Duodenal mucosa (tissue), 2 donors: ENCODE measurements around the gene TSPAN14.
"Not testable (repeated sequence)": the region's sequence is repeated elsewhere in the genome, so short reads cannot be mapped to it uniquely, and the experiment has no call there.

Experiments used
- H3K27ac ChIP-seq: one replicate; pipeline ENCODE4 v1.7.0; 2013; ENCODE audit warnings: low read depth, low read length
- H3K27me3 ChIP-seq, 2 donors: one replicate each; pipeline ENCODE4 v1.7.0; 2013; ENCODE audit warnings: low read length in 2 of 2, control low read depth in 1 of 2; ENCODE audit not compliant: insufficient read depth in 2 of 2, control insufficient read depth in 1 of 2
- H3K36me3 ChIP-seq, 2 donors: one replicate each; pipeline ENCODE4 v1.7.0; 2013; ENCODE audit warnings: low read length in 2 of 2, control low read depth in 1 of 2; ENCODE audit not compliant: insufficient read depth in 2 of 2, control insufficient read depth in 1 of 2
- H3K4me1 ChIP-seq, 2 donors: one replicate each; pipeline ENCODE4 v1.7.0; 2013; ENCODE audit warnings: low read length in 2 of 2, control low read depth in 1 of 2; ENCODE audit not compliant: insufficient read depth in 2 of 2, control insufficient read depth in 1 of 2
- H3K4me3 ChIP-seq, 2 donors: one replicate each; pipeline ENCODE4 v1.7.0; 2013; ENCODE audit warnings: low read length in 2 of 2, low read depth in 1 of 2
- H3K9ac ChIP-seq, 2 donors: one replicate each; pipeline ENCODE4 v1.7.0; 2013; ENCODE audit warnings: low read length in 2 of 2, low read depth in 1 of 2
- H3K9me3 ChIP-seq, 2 donors: one replicate each; pipeline ENCODE4 v1.7.0; 2013; ENCODE audit warnings: low read length in 2 of 2, control low read depth in 1 of 2; ENCODE audit not compliant: control insufficient read depth in 1 of 2

Gene TSPAN14

GRCh38 chr10:80540981-80541750 lies 87.1 kb downstream of the TSPAN14 start:
- H3K27me3 ChIP-seq = no peaks in the 10 kb centered on the region
- H3K27ac ChIP-seq = no peak overlapping the region
- H3K4me1 ChIP-seq = peaks cover 7 to 12% of the 10 kb centered on the region in 2 donors
- peak overlapping the region; percentile 58 to 62 for H3K4me3 ChIP-seq
- no peaks in the 10 kb centered on the region for H3K36me3 ChIP-seq
- H3K9me3 ChIP-seq = no peaks in the 10 kb centered on the region
- no peak overlapping the region for H3K9ac ChIP-seq

GRCh38 chr10:80542053-80542452 lies 87.9 kb downstream of the TSPAN14 start:
- H3K4me1 ChIP-seq = peaks cover 7 to 12% of the 10 kb centered on the region in 2 donors
- H3K27ac ChIP-seq = no peak overlapping the region
- no peak overlapping the region for H3K4me3 ChIP-seq
- no peaks in the 10 kb centered on the region for H3K27me3 ChIP-seq
- H3K9me3 ChIP-seq = no peaks in the 10 kb centered on the region
- no peak overlapping the region for H3K9ac ChIP-seq
- no peaks in the 10 kb centered on the region for H3K36me3 ChIP-seq

GRCh38 chr10:80542652-80543318 lies 88.7 kb downstream of the TSPAN14 start:
- H3K36me3 ChIP-seq = no peaks in the 10 kb centered on the region

GRCh38 chr10:80543319-80543672 lies 89.2 kb downstream of the TSPAN14 start:
- H3K4me3 ChIP-seq, H3K9me3 ChIP-seq, H3K36me3 ChIP-seq, H3K9ac ChIP-seq, H3K27ac ChIP-seq, H3K27me3 ChIP-seq: not testable (repeated sequence)
- peaks cover 7 to 12% of the 10 kb centered on the region in 2 donors for H3K4me1 ChIP-seq

More at GRCh38 chr10:80542652-80543318, 88.7 kb downstream of the TSPAN14 start:
- H3K4me1 ChIP-seq = peaks cover 7 to 12% of the 10 kb centered on the region in 2 donors
- no peaks in the 10 kb centered on the region for H3K9me3 ChIP-seq
- H3K9ac ChIP-seq = no peak overlapping the region
- H3K27me3 ChIP-seq = no peaks in the 10 kb centered on the region
- no peak overlapping the region for H3K4me3 ChIP-seq
- H3K27ac ChIP-seq = no peak overlapping the region

- peaks cover 7 to 12% of the 10 kb centered on the region in 2 donors for H3K4me1 ChIP-seq
- no peaks in the 10 kb centered on the region for H3K27me3 ChIP-seq
- no peak overlapping the region for H3K4me3 ChIP-seq
- H3K9ac ChIP-seq = no peak overlapping the region
- H3K36me3 ChIP-seq = no peaks in the 10 kb centered on the region
- H3K9me3 ChIP-seq = no peaks in the 10 kb centered on the region
- H3K27ac ChIP-seq = no peak overlapping the region
Measured at GRCh38 chr10:80544316-80544953, 90.3 kb downstream of the TSPAN14 start.

GRCh38 chr10:80545258-80545881 lies 91.3 kb downstream of the TSPAN14 start:
- Histone ChIP-seq H3K4me1 (peaks cover 7 to 11% of the 10 kb centered on the region in 2 donors), H3K27ac (no peak overlapping the region), H3K27me3 (no peaks in the 10 kb centered on the region), H3K4me3 (no peak overlapping the region), H3K9me3 (no peaks in the 10 kb centered on the region), H3K9ac (no peak overlapping the region), H3K36me3 (no peaks in the 10 kb centered on the region)

- Histone ChIP-seq H3K4me3 (peak overlapping the region in 1 of 2 donors; percentile 4), H3K4me1 (peaks cover 11 to 13% of the 10 kb centered on the region in 2 donors), H3K27me3 (no peaks in the 10 kb centered on the region), H3K9ac (no peak overlapping the region), H3K9me3 (no peaks in the 10 kb centered on the region), H3K36me3 (no peaks in the 10 kb centered on the region), H3K27ac (no peak overlapping the region)
Measured at GRCh38 chr10:80552151-80552646, 98.1 kb downstream of the TSPAN14 start.

GRCh38 chr10:80553436-80553835 lies 99.3 kb downstream of the TSPAN14 start:
- H3K9me3 ChIP-seq = no peaks in the 10 kb centered on the region
- H3K36me3 ChIP-seq = no peaks in the 10 kb centered on the region
- H3K4me3 ChIP-seq = no peak overlapping the region
- H3K4me1 ChIP-seq = peaks cover 11 to 13% of the 10 kb centered on the region in 2 donors
- H3K9ac ChIP-seq = no peak overlapping the region
- H3K27ac ChIP-seq = no peak overlapping the region
- no peaks in the 10 kb centered on the region for H3K27me3 ChIP-seq

GRCh38 chr10:80554050-80554449 lies 99.9 kb downstream of the TSPAN14 start:
- Histone ChIP-seq H3K27ac (no peak overlapping the region), H3K9ac (no peak overlapping the region), H3K9me3 (no peaks in the 10 kb centered on the region), H3K36me3 (no peaks in the 10 kb centered on the region), H3K4me1 (peaks cover 11 to 13% of the 10 kb centered on the region in 2 donors), H3K4me3 (no peak overlapping the region), H3K27me3 (no peaks in the 10 kb centered on the region)
